ENCODE measurements around the gene AK9. TPM values are rescaled to one million over a fixed set of nuclear protein-coding genes. Genes with fewer than 3 reads are reported as not detected.

AK9 gene
- total and polyA plus RNA-seq, 2 of the 4 experiments (the other 2 are of a cell fraction), result 1.7 to 1.8 TPM

- Histone ChIP-seq H3K18ac (ENCODE audit: low read depth, low read length) (no peak overlapping the region), H3K9me3 (ENCODE audit: control insufficient read depth, insufficient read depth, low read length) (no peaks in the 10 kb centered on the region), H2BK20ac (ENCODE audit: low read depth, low read length) (no peak overlapping the region), H3K4me1 (ENCODE audit: control insufficient read depth, insufficient read depth, low read length) (peaks cover 4% of the 10 kb centered on the region; the same call in 1 of the 2 replicates), H3K23ac (ENCODE audit: low read depth, low read length) (no peak overlapping the region), H2AFZ (replicated peaks; ENCODE audit: low read length, poor library complexity) (no peak overlapping the region), H2BK120ac (ENCODE audit: low read depth, low read length) (no peak overlapping the region), H4K91ac (ENCODE audit: insufficient read depth, low read depth, low read length) (no peak overlapping the region), H3K27ac (ENCODE audit: insufficient read depth, low read length) (no peak overlapping the region), H3K56ac (ENCODE audit: extremely low read depth, insufficient read depth, low read length) (no peak overlapping the region), H3K4me2 (ENCODE audit: low read depth, low read length) (no peak overlapping the region), H2BK15ac (ENCODE audit: low read depth, low read length) (no peak overlapping the region), H2AK5ac (ENCODE audit: low read depth, low read length) (no peak overlapping the region), H3K79me1 (ENCODE audit: low read depth in 1 of 2, low read length in 2 of 2) (peaks cover 13 to 44% of the 10 kb centered on the region in 2 experiments), H3K9ac (ENCODE audit: low read depth, low read length) (no peak overlapping the region), H4K20me1 (ENCODE audit: insufficient read depth, low read length) (peaks cover 7% of the 10 kb centered on the region; the same call in 1 of the 2 replicates), H4K8ac (ENCODE audit: low read depth in 2 of 2, low read length in 2 of 2) (no peak overlapping the region), H3K4me3 (ENCODE audit: insufficient read depth, low read depth, low read length) (no peak overlapping the region), H4K5ac (ENCODE audit: low read depth, low read length) (no peak overlapping the region), H2BK5ac (ENCODE audit: low read depth, low read length, poor library complexity, severe bottlenecking) (no peak overlapping the region), H3K4ac (ENCODE audit: low read depth, low read length) (no peak overlapping the region), H3K27me3 (ENCODE audit: control insufficient read depth, insufficient read depth, low read length) (no peaks in the 10 kb centered on the region), H3K14ac (replicated peaks; ENCODE audit: low read depth, low read length) (no peak overlapping the region), H3K36me3 (ENCODE audit: control insufficient read depth, insufficient read depth, low read length) (peaks cover 60% of the 10 kb centered on the region), H2AK9ac (replicated peaks; ENCODE audit: low read depth, low read length, poor library complexity) (no peak overlapping the region), H3K9me1 (ENCODE audit: insufficient read depth, low read length) (peaks cover 19% of the 10 kb centered on the region)
- CTCF ChIA-PET, result no interaction called here
- no peak for DNase-seq
- dilution Hi-C loops (cut with HindIII; ENCODE audit: low sequenced_read_pairs, unreplicated experiment), result no loop called here
- no peak for ATAC-seq (ENCODE audit: low read depth)
- 95% methylated on average over 11 of the region's 16 CpGs; no CpG with 5 or more reads in 1 of the 2 experiments for WGBS, 2 experiments (ENCODE audit: extremely low coverage in 2 of 2, insufficient read length in 1 of 2)
- POLR2A ChIA-PET (ENCODE audit: unreplicated experiment), result no interaction called here
- intact Hi-C loops (cut with micrococcal nuclease), result no loop called here
- BruUV-seq (replicated peaks), result no TSS peak
- in situ Hi-C loops (cut with MboI; ENCODE audit: low sequenced_read_pairs), result no loop called here
- no peak for TF ChIP-seq SMC3 (IDR thresholded peaks at IDR 0.05; ENCODE audit: low read depth, low read length)
- TF ChIP-seq NFE2L2 (IDR thresholded peaks at IDR 0.05; ENCODE audit: low read depth, low read length), result no peak
- no peak for TF ChIP-seq CTCF (conservative IDR thresholded peaks at IDR 0.05; ENCODE audit: low read depth, low read length)
- no peak for TF ChIP-seq POLR2A (IDR thresholded peaks at IDR 0.05; ENCODE audit: low read depth, low read length)
- no peak for TF ChIP-seq BHLHE40 (IDR thresholded peaks at IDR 0.05; ENCODE audit: low read depth, low read length)
- no peak for TF ChIP-seq USF2 (IDR thresholded peaks at IDR 0.05; ENCODE audit: low read depth, low read length)
- TF ChIP-seq ELK1 (IDR thresholded peaks at IDR 0.05; ENCODE audit: borderline replicate concordance, low read depth, low read length), result no peak
- no peak for TF ChIP-seq RAD21 (IDR thresholded peaks at IDR 0.05; ENCODE audit: low read length)
- no peak for TF ChIP-seq CHD1 (IDR thresholded peaks at IDR 0.05; ENCODE audit: low read depth, low read length)
- no peak for TF ChIP-seq CEBPB (IDR thresholded peaks at IDR 0.05; ENCODE audit: low read depth, low read length)
- TF ChIP-seq MAZ (IDR thresholded peaks at IDR 0.05; ENCODE audit: borderline replicate concordance, low read depth, low read length), result no peak
- no peak for TF ChIP-seq MXI1 (IDR thresholded peaks at IDR 0.05; ENCODE audit: borderline replicate concordance, low read depth, low read length)
- no peak for TF ChIP-seq RFX5 (IDR thresholded peaks at IDR 0.05; ENCODE audit: low read depth, low read length)
- no peak for TF ChIP-seq MAFK (IDR thresholded peaks at IDR 0.05; ENCODE audit: low read depth, low read length)
- TF ChIP-seq RCOR1 (IDR thresholded peaks at IDR 0.05; ENCODE audit: insufficient replicate concordance, low read length), result no peak
Measured at GRCh38 chr6:109449795-109450673, 241.0 kb downstream of the AK9 start.
